HG03064 (cell line): ENCODE measurements around the gene CD163.
"Not testable (repeated sequence)": the region's sequence is repeated elsewhere in the genome, so short reads cannot be mapped to it uniquely, and the experiment has no call there.

ENCODE experiments used
- ATAC-seq: cut with Tn5 transposase; IDR thresholded peaks from one replicate; pipeline ENCODE4 v1.9.1; 2021; ENCODE audit warnings: low read depth; ENCODE audit not compliant: unreplicated experiment

Gene CD163

GRCh38 chr12:7451756-7452155 is 51.8 kb downstream of the CD163 start:
- ATAC-seq, result no peak

- no peak for ATAC-seq
These were observed 52.9 kb downstream of the CD163 start for GRCh38 chr12:7450667-7451066.

- no peak for ATAC-seq
These were observed 55.5 kb downstream of the CD163 start for GRCh38 chr12:7448099-7448498.

GRCh38 chr12:7444537-7444936 is 59.0 kb downstream of the CD163 start:
- no peak for ATAC-seq

- ATAC-seq, result no peak
These were observed 59.5 kb downstream of the CD163 start, which contains the start of gene CD163L1 for GRCh38 chr12:7444076-7444475. Gene CD163L1, minus strand, starts transcription at chr12:7444153. Its CDS starts 26 bp downstream, at chr12:7444127.

GRCh38 chr12:7441216-7441615 is 62.4 kb downstream of the CD163 start:
- no peak for ATAC-seq

GRCh38 chr12:7439579-7440505 is 63.7 kb downstream of the CD163 start:
- no peak for ATAC-seq

GRCh38 chr12:7438291-7438995 is 65.1 kb downstream of the CD163 start:
- ATAC-seq, result not testable (repeated sequence)

GRCh38 chr12:7437494-7437893 is 66.1 kb downstream of the CD163 start:
- ATAC-seq, result not testable (repeated sequence)

GRCh38 chr12:7434670-7435069 is 68.9 kb downstream of the CD163 start:
- ATAC-seq, result no peak

GRCh38 chr12:7433276-7433822 is 70.2 kb downstream of the CD163 start:
- no peak for ATAC-seq

- no peak for ATAC-seq
These were observed 71.4 kb downstream of the CD163 start for GRCh38 chr12:7431993-7432685.
